ENCODE results near the gene POMGNT2.

- TF ChIP-seq POLR2A (IDR thresholded peaks at IDR 0.05; ENCODE audit: low read length) (no peak), GATA1 (IDR thresholded peaks at IDR 0.05; ENCODE audit: low read depth, low read length) (no peak)
These were observed 14.4 kb downstream of the POMGNT2 start for GRCh38 chr3:43091481-43091880.

Measured in erythroblast (primary cell).